ENCODE data around the gene MTMR12.

The MTMR12 gene

GRCh38 chr5:32190095-32190494 lies 122.6 kb downstream of the MTMR12 start:
- no peak for DNase-seq (ENCODE audit: low read depth in 3 of 3)

- no peak for DNase-seq (ENCODE audit: low read depth in 3 of 3)
These were observed 125.1 kb downstream of the MTMR12 start for GRCh38 chr5:32187675-32188074.

GRCh38 chr5:32182463-32183063 lies 130.2 kb downstream of the MTMR12 start:
- no peak for DNase-seq (ENCODE audit: low read depth in 3 of 3)

Data from stimulated activated CD4-positive, alpha-beta T cell treated with anti-CD3 and anti-CD28 coated beads, TNF-alpha, amount 100 ng/mL, for 24 hours (primary cell).